ENCODE results near the gene TNIK.

The TNIK gene

GRCh38 chr3:171358181-171358880 lies 101.9 kb downstream of the TNIK start:
- DNase-seq = no peak

- DNase-seq = no peak
Measured at GRCh38 chr3:171357721-171358120, 102.5 kb downstream of the TNIK start.

- DNase-seq = no peak
Measured at GRCh38 chr3:171356251-171356650, 104.0 kb downstream of the TNIK start.

- DNase-seq = no peak
Measured at GRCh38 chr3:171354706-171355582, 105.3 kb downstream of the TNIK start.

GRCh38 chr3:171354049-171354705 lies 106.0 kb downstream of the TNIK start:
- DNase-seq = no peak

- DNase-seq = no peak
Measured at GRCh38 chr3:171353423-171353822, 106.8 kb downstream of the TNIK start.

GRCh38 chr3:171352387-171352935 lies 107.7 kb downstream of the TNIK start:
- no peak for DNase-seq

- DNase-seq = no peak
Measured at GRCh38 chr3:171351676-171352075, 108.5 kb downstream of the TNIK start.

- DNase-seq = no peak
Measured at GRCh38 chr3:171350364-171350763, 109.8 kb downstream of the TNIK start.

GRCh38 chr3:171349392-171349791 lies 110.8 kb downstream of the TNIK start:
- DNase-seq = no peak

GRCh38 chr3:171348121-171348520 lies 112.1 kb downstream of the TNIK start:
- no peak for DNase-seq

GRCh38 chr3:171347301-171348039 lies 112.7 kb downstream of the TNIK start:
- DNase-seq = no peak

- no peak for DNase-seq
Measured at GRCh38 chr3:171346582-171347300, 113.5 kb downstream of the TNIK start.

GRCh38 chr3:171346019-171346418 lies 114.2 kb downstream of the TNIK start:
- DNase-seq = no peak

- DNase-seq = no peak
Measured at GRCh38 chr3:171345107-171345843, 114.9 kb downstream of the TNIK start.

- no peak for DNase-seq
Measured at GRCh38 chr3:171343693-171344092, 116.5 kb downstream of the TNIK start.

- DNase-seq = no peak
Measured at GRCh38 chr3:171342783-171343420, 117.3 kb downstream of the TNIK start.

- DNase-seq = no peak
Measured at GRCh38 chr3:171342200-171342599, 118.0 kb downstream of the TNIK start.

- no peak for DNase-seq
Measured at GRCh38 chr3:171340434-171340833, 119.8 kb downstream of the TNIK start.

- no peak for DNase-seq
Measured at GRCh38 chr3:171339598-171339997, 120.6 kb downstream of the TNIK start.

- DNase-seq = no peak
Measured at GRCh38 chr3:171336406-171336805, 123.8 kb downstream of the TNIK start.

Data from effector CD8-positive, alpha-beta T cell (primary cell).